NB4 (cell line): ENCODE results near the gene CLEC20A.

Source experiments
- MYC ChIP-seq: IDR thresholded peaks from 2 replicates; pipeline ENCODE4 v1.6.1; 2011; ENCODE audit warnings: low read depth, low read length
- POLR2A ChIP-seq: IDR thresholded peaks from 2 replicates; pipeline ENCODE4 v1.6.1; 2011; ENCODE audit warnings: mild to moderate bottlenecking; ENCODE audit not compliant: insufficient read length; ENCODE audit errors: extremely low read depth
- TF ChIP-seq, protein P1 (sequence below): IDR thresholded peaks from one replicate; pipeline ENCODE4 v1.5.1; 2012; ENCODE audit warnings: low read depth, low read length
- TF ChIP-seq, protein P2 (sequence below): IDR thresholded peaks from 2 replicates; pipeline ENCODE4 v1.6.1; 2011; ENCODE audit warnings: low read depth, low read length

- TF ChIP-seq, protein P1, sequence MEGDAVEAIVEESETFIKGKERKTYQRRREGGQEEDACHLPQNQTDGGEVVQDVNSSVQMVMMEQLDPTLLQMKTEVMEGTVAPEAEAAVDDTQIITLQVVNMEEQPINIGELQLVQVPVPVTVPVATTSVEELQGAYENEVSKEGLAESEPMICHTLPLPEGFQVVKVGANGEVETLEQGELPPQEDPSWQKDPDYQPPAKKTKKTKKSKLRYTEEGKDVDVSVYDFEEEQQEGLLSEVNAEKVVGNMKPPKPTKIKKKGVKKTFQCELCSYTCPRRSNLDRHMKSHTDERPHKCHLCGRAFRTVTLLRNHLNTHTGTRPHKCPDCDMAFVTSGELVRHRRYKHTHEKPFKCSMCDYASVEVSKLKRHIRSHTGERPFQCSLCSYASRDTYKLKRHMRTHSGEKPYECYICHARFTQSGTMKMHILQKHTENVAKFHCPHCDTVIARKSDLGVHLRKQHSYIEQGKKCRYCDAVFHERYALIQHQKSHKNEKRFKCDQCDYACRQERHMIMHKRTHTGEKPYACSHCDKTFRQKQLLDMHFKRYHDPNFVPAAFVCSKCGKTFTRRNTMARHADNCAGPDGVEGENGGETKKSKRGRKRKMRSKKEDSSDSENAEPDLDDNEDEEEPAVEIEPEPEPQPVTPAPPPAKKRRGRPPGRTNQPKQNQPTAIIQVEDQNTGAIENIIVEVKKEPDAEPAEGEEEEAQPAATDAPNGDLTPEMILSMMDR, result no peak
- TF ChIP-seq POLR2A (no peak), MYC (no peak)
- TF ChIP-seq, protein P2, sequence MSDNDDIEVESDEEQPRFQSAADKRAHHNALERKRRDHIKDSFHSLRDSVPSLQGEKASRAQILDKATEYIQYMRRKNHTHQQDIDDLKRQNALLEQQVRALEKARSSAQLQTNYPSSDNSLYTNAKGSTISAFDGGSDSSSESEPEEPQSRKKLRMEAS, result no peak
These were observed 32.2 kb upstream of the CLEC20A start for GRCh38 chr1:178528953-178529335.
